CD14-positive monocyte (primary cell): Measurements from ENCODE around the gene FAM25C. TPM values are rescaled to one million over a fixed set of nuclear protein-coding genes. Genes with fewer than 3 reads are reported as not detected.
"Not testable (repeated sequence)": the region's sequence is repeated elsewhere in the genome, so short reads cannot be mapped to it uniquely, and the experiment has no call there.

Source experiments
- DNase-seq, 3 donors: peaks; one replicate each; pipeline ENCODE4 v3.0.0-alpha.2; 2011 to 2022
- H2AFZ ChIP-seq: 2 replicates; pipeline ENCODE4 v1.6.0; 2012; ENCODE audit warnings: mild to moderate bottlenecking, low read depth, low read length, inconsistent platforms; ENCODE audit not compliant: insufficient read depth, poor library complexity, severe bottlenecking
- H3K27ac ChIP-seq, 2 donors: 1 replicate in 1 of 2; 2 replicates in 1 of 2; pipeline ENCODE4 v1.5.1; 2012 to 2013; ENCODE audit warnings: low read length in 2 of 2, control low read depth in 1 of 2, inconsistent platforms in 1 of 2, low read depth in 1 of 2, mild to moderate bottlenecking in 1 of 2
- H3K27me3 ChIP-seq, 2 donors: one replicate each; pipeline versions ENCODE4 v1.6.0 to v1.6.1; 2011 to 2013; ENCODE audit warnings: low read length in 2 of 2; ENCODE audit not compliant: control insufficient read depth in 2 of 2, insufficient read depth in 2 of 2
- H3K36me3 ChIP-seq, 2 donors: replicated peaks in 1 of 2; 1 replicate in 1 of 2; 2 replicates in 1 of 2; pipeline versions ENCODE4 v1.5.1 to v1.6.1; 2012 to 2013; ENCODE audit warnings: low read length in 2 of 2, control low read depth in 1 of 2, inconsistent platforms in 1 of 2, mild to moderate bottlenecking in 1 of 2; ENCODE audit not compliant: insufficient read depth in 2 of 2, control insufficient read depth in 1 of 2
- H3K4me1 ChIP-seq, 2 donors: 1 replicate in 1 of 2; 2 replicates in 1 of 2; pipeline versions ENCODE4 v1.5.1 to v1.6.1; 2012 to 2013; ENCODE audit warnings: low read length in 2 of 2, control low read depth in 1 of 2, inconsistent platforms in 1 of 2, mild to moderate bottlenecking in 1 of 2, moderate library complexity in 1 of 2; ENCODE audit not compliant: insufficient read depth in 2 of 2, control insufficient read depth in 1 of 2
- H3K4me2 ChIP-seq: replicated peaks from 2 replicates; pipeline ENCODE3; 2012; ENCODE audit warnings: low read length, moderate library complexity, mild to moderate bottlenecking; ENCODE audit not compliant: poor library complexity, severe bottlenecking; ENCODE audit errors: extremely low read depth
- H3K4me3 ChIP-seq, 3 experiments: fragments of 200-600 bp in 1 of 3; sonication (generic) in 1 of 3; replicated peaks in 1 of 3; 1 replicate in 2 of 3; 2 replicates in 1 of 3; pipeline ENCODE4 v1.5.1; 2011 to 2013; ENCODE audit warnings: low read length in 3 of 3, mild to moderate bottlenecking in 3 of 3, control low read depth in 2 of 3, low read depth in 2 of 3, inconsistent platforms in 1 of 3, moderate library complexity in 1 of 3
- H3K79me2 ChIP-seq: 2 replicates; pipeline ENCODE4 v1.6.0; 2012; ENCODE audit warnings: mild to moderate bottlenecking, control low read depth, inconsistent platforms, low read length, moderate library complexity; ENCODE audit not compliant: insufficient read depth
- H3K9ac ChIP-seq: 2 replicates; pipeline ENCODE4 v1.6.0; 2017; ENCODE audit warnings: low read length, mild to moderate bottlenecking; ENCODE audit not compliant: insufficient read depth, poor library complexity, severe bottlenecking
- H3K9me3 ChIP-seq, 2 donors: replicated peaks in 1 of 2; 1 replicate in 1 of 2; 2 replicates in 1 of 2; pipeline versions ENCODE4 v1.5.1 to v1.6.1; 2012 to 2013; ENCODE audit warnings: low read length in 2 of 2, control low read depth in 1 of 2; ENCODE audit not compliant: control insufficient read depth in 1 of 2, insufficient read depth in 1 of 2
- H4K20me1 ChIP-seq: 2 replicates; pipeline ENCODE4 v1.6.0; 2012; ENCODE audit warnings: mild to moderate bottlenecking, low read length, control low read depth, moderate library complexity; ENCODE audit not compliant: insufficient read depth
- H3K27ac Mint-ChIP-seq, 7 donors: one replicate each; pipeline ENCODE4 v1.8.0; 2020; ENCODE audit warnings: mild to moderate bottlenecking in 7 of 7, mixed read lengths in 7 of 7, moderate library complexity in 6 of 7, inconsistent platforms in 2 of 7
- H3K27me3 Mint-ChIP-seq, 3 donors: one replicate each; pipeline ENCODE4 v1.8.0; 2021 to 2022; ENCODE audit warnings: low read depth in 3 of 3, mild to moderate bottlenecking in 3 of 3, mixed read lengths in 3 of 3, moderate library complexity in 3 of 3, inconsistent platforms in 1 of 3
- H3K36me3 Mint-ChIP-seq, 2 donors: one replicate each; pipeline ENCODE4 v1.8.0; 2020; ENCODE audit warnings: mixed read lengths in 2 of 2, inconsistent platforms in 1 of 2, mild to moderate bottlenecking in 1 of 2
- H3K4me1 Mint-ChIP-seq: one replicate; pipeline ENCODE4 v1.8.0; 2020; ENCODE audit warnings: mild to moderate bottlenecking, mixed read lengths
- H3K4me3 Mint-ChIP-seq, 2 donors: one replicate each; pipeline ENCODE4 v1.8.0; 2020; ENCODE audit warnings: mild to moderate bottlenecking in 2 of 2, mixed read lengths in 2 of 2, moderate library complexity in 1 of 2
- H3K9me3 Mint-ChIP-seq, 7 donors: one replicate each; pipeline ENCODE4 v1.8.0; 2020 to 2022; ENCODE audit warnings: mixed read lengths in 7 of 7, mild to moderate bottlenecking in 6 of 7, moderate library complexity in 6 of 7, inconsistent platforms in 2 of 7
- WGBS: methylation state at CpG from one replicate; pipeline ENCODE4 v1.1.5; 2013; ENCODE audit warnings: missing lambda C conversion rate; ENCODE audit not compliant: insufficient coverage; 5-methylcytosine and 5-hydroxymethylcytosine counted together
- intact Hi-C, 2 donors: fragments of 100-400 bp; cut with micrococcal nuclease; formaldehyde crosslinking; loops; one replicate each; pipeline versions ENCODE4 v1.15.0 to v1.15.1; 2023
- polyA plus RNA-seq, 3 donors: library from polyadenylated mRNA; depleted of rRNA in 1 of 3; unstranded in 2 of 3; stranded (reverse) in 1 of 3; fragments of 300-500 nt in 2 of 3; fragments of >200 nt in 1 of 3; fragmentation: Illumina TruSeq in 2 of 3; gene quantifications; 1 replicate in 2 of 3; 2 replicates in 1 of 3; pipeline ENCODE4 v1.2.3, GENCODE V29; 2012 to 2021

FAM25C gene
- polyA plus RNA-seq, 3 donors = not detected

- H3K36me3 ChIP-seq, H3K27me3 Mint-ChIP-seq, H3K27me3 ChIP-seq, H3K9ac ChIP-seq, H3K4me2 ChIP-seq, H3K79me2 ChIP-seq, H3K36me3 Mint-ChIP-seq, H3K4me3 ChIP-seq, H3K27ac Mint-ChIP-seq, H3K4me1 ChIP-seq, H3K4me1 Mint-ChIP-seq, H2AFZ ChIP-seq, DNase-seq, H3K27ac ChIP-seq, H4K20me1 ChIP-seq, intact Hi-C loops, H3K4me3 Mint-ChIP-seq, H3K9me3 ChIP-seq, H3K9me3 Mint-ChIP-seq: not testable (repeated sequence)
- no CpG with 5 or more reads among the region's 4 CpGs for WGBS
Measured at GRCh38 chr10:47989542-47989950, 10.0 kb downstream of the FAM25C start.

GRCh38 chr10:47988718-47989541 lies 10.7 kb downstream of the FAM25C start:
- intact Hi-C loops, H3K4me1 ChIP-seq, H3K36me3 ChIP-seq, H3K4me3 ChIP-seq, H3K4me1 Mint-ChIP-seq, H3K27ac ChIP-seq, H3K79me2 ChIP-seq, H3K4me2 ChIP-seq, H3K9ac ChIP-seq, H4K20me1 ChIP-seq, H3K9me3 ChIP-seq, H2AFZ ChIP-seq, H3K4me3 Mint-ChIP-seq, H3K27me3 Mint-ChIP-seq, H3K27ac Mint-ChIP-seq, H3K27me3 ChIP-seq, H3K36me3 Mint-ChIP-seq, H3K9me3 Mint-ChIP-seq: not testable (repeated sequence)
- DNase-seq = peak in 1 of 3 donors; percentile 1
- no CpG with 5 or more reads among the region's 16 CpGs for WGBS

GRCh38 chr10:47987952-47988351 lies 11.6 kb downstream of the FAM25C start:
- DNase-seq, H3K27me3 ChIP-seq, H3K9ac ChIP-seq, intact Hi-C loops, H4K20me1 ChIP-seq, H3K4me3 Mint-ChIP-seq, H3K4me3 ChIP-seq, H3K4me1 Mint-ChIP-seq, H3K79me2 ChIP-seq, H3K4me1 ChIP-seq, H3K27ac Mint-ChIP-seq, H3K27me3 Mint-ChIP-seq, H3K36me3 Mint-ChIP-seq, H3K9me3 Mint-ChIP-seq, H3K4me2 ChIP-seq, H3K36me3 ChIP-seq, H3K9me3 ChIP-seq, H2AFZ ChIP-seq, H3K27ac ChIP-seq: not testable (repeated sequence)
- WGBS = no CpG with 5 or more reads among the region's 6 CpGs

GRCh38 chr10:47986413-47987230 lies 13.0 kb downstream of the FAM25C start:
- H3K4me1 ChIP-seq, H3K4me1 Mint-ChIP-seq, DNase-seq, H3K4me2 ChIP-seq, H3K4me3 Mint-ChIP-seq, H3K79me2 ChIP-seq, H3K36me3 Mint-ChIP-seq, H3K9me3 ChIP-seq, H3K9ac ChIP-seq, H3K27ac ChIP-seq, H3K4me3 ChIP-seq, H3K36me3 ChIP-seq, H2AFZ ChIP-seq, H4K20me1 ChIP-seq, H3K9me3 Mint-ChIP-seq, H3K27me3 ChIP-seq, intact Hi-C loops: not testable (repeated sequence)
- H3K27ac Mint-ChIP-seq = peak overlapping the region in 1 of 7 donors; percentile 6
- H3K27me3 Mint-ChIP-seq = peaks cover 0 to 12% (median 6%) of the 10 kb centered on the region in 3 donors
- 3% methylated on average over 6 of the region's 49 CpGs for WGBS
